OCI-M2 (cell line): Measurements from ENCODE around the gene TCERG1L.
"Not testable (repeated sequence)": the region's sequence is repeated elsewhere in the genome, so short reads cannot be mapped to it uniquely, and the experiment has no call there.

ENCODE experiments used
- DNase-seq: peaks from one replicate; lab custom pipeline; 2025; ENCODE audit not compliant: unreplicated experiment; lab: John Stamatoyannopoulos, UW

Gene TCERG1L

GRCh38 chr10:131195116-131195515 lies 116.4 kb downstream of the TCERG1L start:
- no peak for DNase-seq

- DNase-seq = no peak
Measured at GRCh38 chr10:131193923-131194322, 117.6 kb downstream of the TCERG1L start.

- no peak for DNase-seq
Measured at GRCh38 chr10:131188494-131188893, 123.0 kb downstream of the TCERG1L start.

- no peak for DNase-seq
Measured at GRCh38 chr10:131187926-131188325, 123.6 kb downstream of the TCERG1L start.

- DNase-seq = no peak
Measured at GRCh38 chr10:131187274-131187673, 124.2 kb downstream of the TCERG1L start.

GRCh38 chr10:131186547-131187253 lies 124.8 kb downstream of the TCERG1L start:
- no peak for DNase-seq

GRCh38 chr10:131184503-131184902 lies 127.0 kb downstream of the TCERG1L start:
- DNase-seq = no peak

GRCh38 chr10:131183546-131184045 lies 127.9 kb downstream of the TCERG1L start:
- DNase-seq = no peak

- no peak for DNase-seq
Measured at GRCh38 chr10:131181456-131181855, 130.1 kb downstream of the TCERG1L start.

- DNase-seq = no peak
Measured at GRCh38 chr10:131180740-131181415, 130.6 kb downstream of the TCERG1L start.

- no peak for DNase-seq
Measured at GRCh38 chr10:131180086-131180485, 131.4 kb downstream of the TCERG1L start.

GRCh38 chr10:131179361-131179760 lies 132.2 kb downstream of the TCERG1L start:
- no peak for DNase-seq

- no peak for DNase-seq
Measured at GRCh38 chr10:131178521-131179331, 132.8 kb downstream of the TCERG1L start.

GRCh38 chr10:131177431-131178327 lies 133.8 kb downstream of the TCERG1L start:
- DNase-seq = no peak

- no peak for DNase-seq
Measured at GRCh38 chr10:131176907-131177306, 134.6 kb downstream of the TCERG1L start.

- not testable (repeated sequence) for DNase-seq
Measured at GRCh38 chr10:131176324-131176723, 135.2 kb downstream of the TCERG1L start.

- no peak for DNase-seq
Measured at GRCh38 chr10:131175891-131176290, 135.6 kb downstream of the TCERG1L start.

GRCh38 chr10:131174651-131175540 lies 136.6 kb downstream of the TCERG1L start:
- no peak for DNase-seq

GRCh38 chr10:131174211-131174565 lies 137.3 kb downstream of the TCERG1L start:
- no peak for DNase-seq
